Brain microvascular endothelial cell (primary cell): Measurements from ENCODE around the gene ATP6V1A.
"Not testable (repeated sequence)": the region's sequence is repeated elsewhere in the genome, so short reads cannot be mapped to it uniquely, and the experiment has no call there.

Experiments used
- DNase-seq: peaks from one replicate; pipeline ENCODE4 v3.0.0-alpha.2; 2020
- H3K27ac ChIP-seq: fragments of 250-450 bp; sonication (Bioruptor Pico); 2 replicates; pipeline ENCODE4 v1.5.1; 2020; ENCODE audit warnings: mild to moderate bottlenecking, moderate library complexity
- H3K27me3 ChIP-seq: fragments of 250-450 bp; sonication (Bioruptor Pico); replicated peaks from 2 replicates; pipeline ENCODE4 v1.5.1; 2020; ENCODE audit warnings: mild to moderate bottlenecking
- H3K36me3 ChIP-seq: fragments of 250-450 bp; sonication (Bioruptor Pico); replicated peaks from 2 replicates; pipeline ENCODE4 v1.5.1; 2020; ENCODE audit warnings: mild to moderate bottlenecking
- H3K4me3 ChIP-seq: 2 replicates; pipeline ENCODE4 v1.5.1; 2011; ENCODE audit warnings: low read depth, mild to moderate bottlenecking, control low read depth, low read length, moderate library complexity
- in situ Hi-C: cut with HindIII; loops from 2 replicates; pipeline ENCODE4 v1.10.0; 2017; ENCODE audit warnings: low sequenced_read_pairs, low pct_ligation_motif_present
- TF ChIP-seq, protein P1 (sequence below): IDR thresholded peaks from 2 replicates; pipeline ENCODE4 v1.5.1; 2011; ENCODE audit warnings: low read depth, mild to moderate bottlenecking, moderate library complexity, low read length, control low read depth, inconsistent platforms; ENCODE audit errors: missing control alignments

The ATP6V1A gene

DNA sequence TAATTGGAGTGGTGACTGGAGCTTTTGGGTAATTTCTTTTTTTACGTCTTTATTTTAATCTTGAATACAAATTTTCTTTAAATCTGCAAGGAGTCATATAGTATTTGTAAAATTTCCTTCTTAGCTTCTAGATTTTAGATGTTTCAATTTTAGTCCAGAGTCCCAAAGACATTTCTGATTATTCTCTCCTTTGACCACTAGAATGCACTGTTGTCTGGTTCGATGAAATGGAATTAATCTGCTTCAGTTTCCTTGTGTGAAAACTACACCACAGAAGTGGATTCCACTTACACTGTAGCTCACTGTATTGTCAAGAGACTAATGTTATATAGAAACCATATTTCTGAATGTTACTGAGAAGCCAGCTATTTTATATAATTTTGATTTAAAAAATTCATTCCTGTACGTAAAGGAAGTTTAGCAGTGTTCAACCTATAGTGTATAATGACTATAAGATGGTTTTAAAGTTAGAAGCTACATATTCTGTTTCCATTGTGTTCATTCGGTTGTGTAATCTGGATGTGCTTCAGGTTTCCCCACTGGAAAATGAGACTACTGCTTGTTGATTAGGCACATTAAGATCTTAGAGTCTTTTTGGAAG is 97.9 kb downstream of the ATP6V1A start:
- TF ChIP-seq, protein P1, sequence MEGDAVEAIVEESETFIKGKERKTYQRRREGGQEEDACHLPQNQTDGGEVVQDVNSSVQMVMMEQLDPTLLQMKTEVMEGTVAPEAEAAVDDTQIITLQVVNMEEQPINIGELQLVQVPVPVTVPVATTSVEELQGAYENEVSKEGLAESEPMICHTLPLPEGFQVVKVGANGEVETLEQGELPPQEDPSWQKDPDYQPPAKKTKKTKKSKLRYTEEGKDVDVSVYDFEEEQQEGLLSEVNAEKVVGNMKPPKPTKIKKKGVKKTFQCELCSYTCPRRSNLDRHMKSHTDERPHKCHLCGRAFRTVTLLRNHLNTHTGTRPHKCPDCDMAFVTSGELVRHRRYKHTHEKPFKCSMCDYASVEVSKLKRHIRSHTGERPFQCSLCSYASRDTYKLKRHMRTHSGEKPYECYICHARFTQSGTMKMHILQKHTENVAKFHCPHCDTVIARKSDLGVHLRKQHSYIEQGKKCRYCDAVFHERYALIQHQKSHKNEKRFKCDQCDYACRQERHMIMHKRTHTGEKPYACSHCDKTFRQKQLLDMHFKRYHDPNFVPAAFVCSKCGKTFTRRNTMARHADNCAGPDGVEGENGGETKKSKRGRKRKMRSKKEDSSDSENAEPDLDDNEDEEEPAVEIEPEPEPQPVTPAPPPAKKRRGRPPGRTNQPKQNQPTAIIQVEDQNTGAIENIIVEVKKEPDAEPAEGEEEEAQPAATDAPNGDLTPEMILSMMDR: peak; percentile 47
- peak; percentile 17 for DNase-seq
- Histone ChIP-seq H3K27me3 (no peaks in the 10 kb centered on the region), H3K4me3 (no peak overlapping the region), H3K36me3 (no peaks in the 10 kb centered on the region), H3K27ac (no peak overlapping the region)
- in situ Hi-C loops: no loop called here

DNA sequence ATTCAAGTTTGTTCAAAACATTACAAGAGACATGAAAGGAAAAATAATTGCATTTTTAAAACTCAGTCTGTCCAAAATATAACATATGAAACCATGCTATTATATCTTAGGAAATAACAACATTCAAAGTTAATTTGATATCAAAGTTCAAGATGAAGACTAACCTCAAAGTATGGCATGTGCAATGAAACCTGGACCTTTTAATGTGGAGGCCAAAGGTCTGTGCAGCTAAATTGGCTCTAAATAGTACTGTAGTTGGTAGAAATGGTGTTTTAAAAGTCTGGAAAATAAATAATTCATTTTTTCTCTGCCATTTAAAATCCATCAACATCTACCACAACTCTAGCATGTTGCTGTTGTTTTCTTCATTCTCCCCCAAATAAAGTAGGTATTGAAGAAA is 100.4 kb downstream of the ATP6V1A start:
- H3K36me3 ChIP-seq: no peaks in the 10 kb centered on the region
- no peaks in the 10 kb centered on the region for H3K27me3 ChIP-seq
- H3K4me3 ChIP-seq: no peak overlapping the region
- in situ Hi-C loops: no loop called here
- DNase-seq: no peak
- TF ChIP-seq, protein P1: no peak
- H3K27ac ChIP-seq: no peak overlapping the region

DNA sequence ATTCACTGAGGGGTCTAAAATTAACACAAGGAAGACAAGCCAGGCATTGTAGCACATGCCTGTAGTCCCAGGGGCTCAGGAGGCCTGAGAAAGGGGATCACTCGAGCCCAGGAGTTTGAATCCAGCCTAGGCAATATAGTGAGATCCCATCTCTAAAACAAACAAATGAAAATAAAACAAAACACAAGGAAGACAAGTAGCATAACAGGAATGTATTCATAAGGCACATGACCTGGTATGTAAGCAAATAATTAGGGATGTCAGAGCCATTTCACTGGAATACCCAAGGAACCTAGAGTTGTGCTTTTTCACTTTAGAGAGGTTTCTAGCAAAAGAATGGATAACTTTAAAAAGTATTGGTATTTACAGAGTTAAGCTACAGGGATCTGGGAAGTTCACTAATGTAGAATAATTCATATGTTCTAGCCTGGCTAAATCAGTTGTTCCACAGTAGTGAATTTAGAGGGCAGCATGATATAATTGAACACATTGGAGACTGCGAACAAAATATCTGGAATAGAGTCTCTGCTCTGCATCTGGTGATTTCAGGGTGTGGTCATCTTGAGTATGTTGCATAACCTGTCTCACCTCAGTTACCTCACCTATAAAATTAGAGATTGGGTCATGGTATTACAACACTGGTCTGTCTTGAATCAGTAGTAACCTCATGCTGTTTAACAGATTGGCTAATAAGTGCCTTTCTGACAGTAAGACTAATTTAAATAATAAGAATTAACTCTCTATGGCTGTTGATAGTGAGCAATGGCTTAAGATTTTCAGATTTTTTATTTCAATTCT is 101.0 kb downstream of the ATP6V1A start:
- Histone ChIP-seq H3K27me3 (no peaks in the 10 kb centered on the region), H3K4me3 (no peak overlapping the region), H3K36me3 (no peaks in the 10 kb centered on the region), H3K27ac (no peak overlapping the region)
- no peak for DNase-seq
- TF ChIP-seq, protein P1: no peak
- in situ Hi-C loops: no loop called here

DNA sequence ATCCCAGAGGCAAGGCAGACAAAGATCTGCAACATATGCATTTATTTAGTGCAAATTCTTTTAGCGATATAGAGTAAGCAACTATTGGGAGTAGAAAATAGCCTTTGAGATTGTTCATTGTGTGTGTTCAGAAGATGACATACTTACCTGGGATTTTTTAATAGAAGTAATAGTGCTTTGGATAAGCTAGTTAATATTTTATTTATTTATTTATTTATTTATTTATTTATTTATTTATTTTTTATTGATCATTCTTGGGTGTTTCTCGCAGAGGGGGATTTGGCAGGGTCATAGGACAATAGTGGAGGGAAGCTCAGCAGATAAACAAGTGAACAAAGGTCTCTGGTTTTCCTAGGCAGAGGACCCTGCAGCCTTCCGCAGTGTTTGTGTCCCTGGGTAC is 102.2 kb downstream of the ATP6V1A start:
- H3K4me3 ChIP-seq, in situ Hi-C loops, H3K27ac ChIP-seq, H3K27me3 ChIP-seq, DNase-seq, H3K36me3 ChIP-seq: not testable (repeated sequence)

DNA sequence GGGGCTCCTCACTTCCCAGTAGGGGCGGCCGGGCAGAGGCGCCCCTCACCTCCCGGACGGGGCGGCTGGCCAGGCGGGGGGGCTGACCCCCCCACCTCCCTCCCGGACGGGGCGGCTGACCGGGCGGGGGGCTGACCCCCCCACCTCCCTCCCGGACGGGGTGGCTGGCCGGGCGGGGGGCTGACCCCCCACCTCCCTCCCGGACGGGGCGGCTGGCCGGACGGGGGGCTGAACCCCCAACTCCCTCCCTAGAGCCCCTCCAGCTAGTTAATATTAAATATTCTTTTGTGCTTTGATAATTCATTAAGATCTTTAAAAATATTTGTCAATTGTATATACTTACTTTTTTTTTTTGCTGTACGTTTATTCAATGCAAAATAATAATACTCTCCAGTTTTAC is 103.0 kb downstream of the ATP6V1A start:
- in situ Hi-C loops, H3K4me3 ChIP-seq: not testable (repeated sequence)

DNA sequence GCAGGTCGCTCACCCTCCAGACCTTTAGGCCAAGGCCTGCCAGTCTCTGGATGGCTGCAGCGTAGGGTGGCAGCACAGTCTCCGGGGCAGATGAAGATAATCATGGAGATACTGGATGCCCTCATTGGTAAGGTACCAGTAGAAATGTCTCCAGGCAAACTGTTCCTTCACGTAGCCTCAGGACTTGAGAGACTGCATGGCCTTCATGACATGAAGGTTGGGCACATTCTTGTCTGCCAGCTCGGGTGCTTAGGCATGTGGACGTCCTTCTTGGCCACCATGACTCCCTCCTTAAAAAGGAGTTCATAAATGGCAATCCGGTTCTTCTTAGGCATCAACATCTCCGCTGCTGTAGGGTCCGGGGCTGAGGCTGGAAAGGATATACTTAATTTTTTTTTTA is 103.6 kb downstream of the ATP6V1A start:
- DNase-seq, H3K36me3 ChIP-seq, in situ Hi-C loops, H3K27me3 ChIP-seq, H3K27ac ChIP-seq, H3K4me3 ChIP-seq: not testable (repeated sequence)

More for the DNA sequence above, 103.0 kb downstream of the ATP6V1A start:
- not testable (repeated sequence) for H3K27ac ChIP-seq, DNase-seq, H3K27me3 ChIP-seq, H3K36me3 ChIP-seq

DNA sequence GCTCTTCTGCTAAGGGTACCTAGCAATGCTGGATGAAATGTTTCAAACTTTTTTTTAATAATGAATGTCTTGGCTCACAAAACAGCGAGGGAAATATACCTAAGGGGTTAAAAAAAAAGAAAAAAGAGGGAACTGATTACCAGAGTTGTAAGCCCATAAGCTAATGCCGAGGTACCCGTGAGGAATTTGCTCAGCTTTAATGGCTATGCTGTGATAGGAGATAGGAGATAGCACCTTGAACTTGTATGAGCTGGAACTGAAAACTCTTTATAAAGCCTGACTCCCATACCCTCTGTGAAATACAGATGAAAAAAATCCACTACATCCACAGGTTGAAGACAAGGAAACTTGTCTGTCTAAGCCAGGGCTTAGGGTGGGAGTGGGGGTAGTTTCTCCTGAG is 105.7 kb downstream of the ATP6V1A start:
- Histone ChIP-seq H3K36me3 (no peaks in the 10 kb centered on the region), H3K27me3 (no peaks in the 10 kb centered on the region), H3K4me3 (no peak overlapping the region), H3K27ac (no peak overlapping the region)
- DNase-seq: no peak
- in situ Hi-C loops: no loop called here
- TF ChIP-seq, protein P1: no peak
